K562 (cell line): Measurements from ENCODE around the gene TRMT10B. TPM values are rescaled to one million over a fixed set of nuclear protein-coding genes. Genes with fewer than 3 reads are reported as not detected.
A peak's percentile ranks its signal among the peaks of the same experiment; 100 is the strongest.

Source experiments
- ATAC-seq: fragments of 200-7000 bp; cut with Tn5 transposase; 3 replicates; pipeline ENCODE4 v1.9.1; 2020; ENCODE audit warnings: moderate library complexity
- BruUV-seq: library from RNA; stranded (reverse); fragments of 400-500 nt; replicated peaks from 2 replicates; lab custom pipeline; 2021; lab: Mats Ljungman, UMichigan
- CTCF ChIA-PET: fragments of 300-600 bp; formaldehyde crosslinking; extraction: SDS; loops from one replicate; lab custom pipeline; 2021; ENCODE audit warnings: low intra/inter-chr PET ratio; lab: Yijun Ruan, JAX
- POLR2A ChIA-PET: fragments of 300-600, 350-650 bp; sonication (Branson Sonifier 250); formaldehyde crosslinking; extraction: SDS; loops from one replicate; lab custom pipeline; 2021; ENCODE audit warnings: antibody characterized with exemption, inconsistent platforms; lab: Yijun Ruan, JAX
- DNase-seq, 4 experiments: peaks; one replicate each; pipeline versions ENCODE4 v3.0.0 to v3.0.0-alpha.2; 2011 to 2018; ENCODE audit warnings: low spot score in 3 of 4, mixed read lengths in 3 of 4; ENCODE audit errors: extremely low read depth in 1 of 4
- FAIRE-seq: peaks from 2 replicates; lab custom pipeline; 2011; peaks lifted over from hg19 to GRCh38; lab: Jason Lieb, UNC
- H2AFZ ChIP-seq: 2 replicates; pipeline ENCODE4 v1.6.0; 2011; ENCODE audit warnings: low read depth, low read length, control low read depth, inconsistent platforms
- H3K27ac ChIP-seq: fragments of 200-600 bp; 3 replicates; pipeline ENCODE4 v1.8.0; 2011; ENCODE audit warnings: low read depth, mild to moderate bottlenecking, control low read depth, inconsistent platforms, low read length, moderate library complexity, mixed read lengths; ENCODE audit errors: extremely low read depth
- H3K27me3 ChIP-seq, 2 experiments: fragments of 300-600 bp in 1 of 2; 2 replicates in 1 of 2; 3 replicates in 1 of 2; pipeline versions ENCODE4 v1.6.0 to v1.8.0; 2011; ENCODE audit warnings: inconsistent platforms in 2 of 2, low read length in 2 of 2, mild to moderate bottlenecking in 1 of 2, mixed read lengths in 1 of 2, moderate library complexity in 1 of 2; ENCODE audit not compliant: control insufficient read depth in 2 of 2, insufficient read depth in 2 of 2
- H3K36me3 ChIP-seq: fragments of 300-600 bp; 3 replicates; pipeline ENCODE4 v1.8.0; 2011; ENCODE audit warnings: mild to moderate bottlenecking, low read length, inconsistent platforms; ENCODE audit not compliant: control insufficient read depth, insufficient read depth
- H3K4me1 ChIP-seq, 2 experiments: fragments of 200-600 bp in 1 of 2; replicated peaks in 1 of 2; 2 replicates in 1 of 2; 3 replicates in 1 of 2; pipeline versions ENCODE4 v1.5.1 to v1.8.0; 2011; ENCODE audit warnings: inconsistent platforms in 2 of 2, low read length in 2 of 2, mild to moderate bottlenecking in 1 of 2, mixed read lengths in 1 of 2, moderate library complexity in 1 of 2; ENCODE audit not compliant: control insufficient read depth in 2 of 2, insufficient read depth in 2 of 2
- H3K4me2 ChIP-seq: 2 replicates; pipeline ENCODE4 v1.6.1; 2011; ENCODE audit warnings: low read length, control low read depth, inconsistent platforms, mixed read lengths; ENCODE audit not compliant: insufficient read depth
- H3K4me3 ChIP-seq: fragments of 200-600 bp; sonication (generic), shearing (Covaris generic); 2 replicates; pipeline ENCODE4 v1.5.1; 2016; ENCODE audit warnings: control low read depth, inconsistent platforms
- H3K79me2 ChIP-seq: fragments of 200-600 bp; 3 replicates; pipeline ENCODE4 v1.8.0; 2011; ENCODE audit warnings: low read length, inconsistent platforms; ENCODE audit not compliant: control insufficient read depth, insufficient read depth
- H3K9ac ChIP-seq, 2 experiments: 2 replicates each; pipeline versions ENCODE4 v1.6.0 to v1.6.1; 2011; ENCODE audit warnings: low read depth in 2 of 2, low read length in 2 of 2, control low read depth in 1 of 2, inconsistent platforms in 1 of 2, mild to moderate bottlenecking in 1 of 2, mixed read lengths in 1 of 2; ENCODE audit not compliant: insufficient read depth in 1 of 2
- H3K9me1 ChIP-seq: one replicate; pipeline ENCODE4 v1.6.0; 2011; ENCODE audit warnings: inconsistent platforms, mild to moderate bottlenecking, low read length, moderate library complexity; ENCODE audit not compliant: control insufficient read depth, insufficient read depth
- H3K9me3 ChIP-seq: replicated peaks from 2 replicates; pipeline ENCODE4 v1.5.1; 2011; ENCODE audit warnings: low read depth, low read length, inconsistent platforms; ENCODE audit not compliant: control insufficient read depth, insufficient read depth
- H4K20me1 ChIP-seq: replicated peaks from 2 replicates; pipeline ENCODE4 v1.6.1; 2011; ENCODE audit warnings: low read length, inconsistent platforms, mixed read lengths; ENCODE audit not compliant: control insufficient read depth, insufficient read depth
- CBX2 ChIP-seq: fragments of 200-600 bp; sonication (generic); IDR thresholded peaks from one replicate; pipeline ENCODE4 v1.6.1; 2012; ENCODE audit warnings: mild to moderate bottlenecking, low read length, inconsistent platforms; ENCODE audit not compliant: insufficient read depth, poor library complexity, severe bottlenecking
- HMG20B ChIP-seq: fragments of 250-450 bp; sonication (Bioruptor Pico); IDR thresholded peaks from 2 replicates; pipeline ENCODE4 v1.5.0; 2021; ENCODE audit warnings: mild to moderate bottlenecking
- PHB ChIP-seq: fragments of 250-450 bp; sonication (Bioruptor Pico); IDR thresholded peaks from 2 replicates; pipeline ENCODE4 v1.5.0; 2021
- THRAP3 ChIP-seq: fragments of 450-650 bp; IDR thresholded peaks from 2 replicates; pipeline ENCODE4 v1.6.1; 2016; ENCODE audit warnings: mild to moderate bottlenecking, inconsistent platforms, borderline replicate concordance
- ZNF696 ChIP-seq: fragments of 250-450 bp; sonication (Bioruptor Pico); conservative IDR thresholded peaks from 2 replicates; pipeline ENCODE4 v1.4.0; 2020; ENCODE audit warnings: mild to moderate bottlenecking, moderate library complexity
- WGBS: fragments of 100-300 bp; shearing (Covaris generic); methylation state at CpG from one replicate; pipeline ENCODE4 v1.1.6; 2016; ENCODE audit warnings: low coverage, mixed read lengths; ENCODE audit not compliant: insufficient coverage; ENCODE audit errors: missing lambda C conversion rate; 5-methylcytosine and 5-hydroxymethylcytosine counted together
- in situ Hi-C: fragments of 300-500 bp; cut with MboI; formaldehyde crosslinking; loops from 4 replicates; pipeline ENCODE4 v1.15.0; 2018; ENCODE audit warnings: inconsistent platforms, mixed read lengths
- intact Hi-C: fragments of 100-400 bp; cut with micrococcal nuclease; formaldehyde crosslinking; loops from 2 replicates; pipeline ENCODE4 v1.14.2; 2022
- polyA plus RNA-seq, 8 experiments: library from polyadenylated mRNA; depleted of rRNA in 4 of 8; stranded (reverse) in 5 of 8; unstranded in 3 of 8; fragments of >200 nt; fragmentation: Nextera tagmentation in 2 of 8; fragmentation: Illumina TruSeq in 1 of 8; extraction: Ambion mirVana in 2 of 8; extraction: Trizol in 1 of 8; gene quantifications; 2 replicates each; pipeline versions ENCODE4 v1.2.1 to v1.2.3, GENCODE V29; 2011 to 2014; ENCODE audit warnings: inconsistent platforms in 1 of 8, missing spikeins in 1 of 8
- total RNA-seq, 7 experiments: library from RNA; depleted of rRNA in 6 of 7; stranded (reverse); fragments of >200 nt in 6 of 7; fragmentation: Illumina TruSeq in 2 of 7; extraction: Trizol in 2 of 7; gene quantifications; 2 replicates each; pipeline versions ENCODE4 v1.2.1 to v1.2.3, GENCODE V29; 2011 to 2021; ENCODE audit warnings: low replicate concordance in 1 of 7
- TF ChIP-seq, protein P1 (sequence below): sonication (generic); IDR thresholded peaks from 2 replicates; pipeline ENCODE4 v1.6.1; 2016
- TF ChIP-seq, protein P2 (sequence below): fragments of 450-650 bp; IDR thresholded peaks from 2 replicates; pipeline ENCODE4 v1.6.1; 2016; ENCODE audit warnings: mild to moderate bottlenecking, moderate library complexity
- TF ChIP-seq, protein P3 (sequence below): conservative IDR thresholded peaks from 2 replicates; pipeline ENCODE4 v1.6.1; 2011; ENCODE audit warnings: low read depth, mild to moderate bottlenecking, low read length; ENCODE audit not compliant: control insufficient read depth

TRMT10B gene
- total and polyA plus RNA-seq, 9 of the 15 experiments (the other 6 are each of a cell fraction or from before 2014, with no cell fraction given): 2.9 to 13.4 (median 7.0) TPM

DNA sequence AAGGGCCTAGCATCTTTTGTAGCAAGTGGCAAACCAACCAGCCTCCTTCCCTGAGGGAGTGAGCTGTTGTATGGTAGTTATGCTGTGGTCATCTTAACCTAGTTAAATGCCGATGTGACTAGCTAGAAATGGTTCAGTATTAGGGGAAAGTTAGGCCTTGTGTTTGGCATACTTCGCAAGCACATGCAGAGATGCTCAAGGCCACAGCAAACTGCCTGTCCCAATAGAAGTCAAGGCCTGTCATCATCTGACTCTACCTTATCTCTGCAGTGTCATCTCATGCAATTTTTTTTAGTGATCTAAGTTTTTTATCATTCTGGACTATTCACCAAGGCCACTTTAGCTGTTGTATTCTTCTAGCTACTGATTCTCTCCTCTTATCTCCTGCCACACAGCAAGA lies 36.5 kb downstream of the TRMT10B start:
- no TSS peak for BruUV-seq
- peaks cover 9% of the 10 kb centered on the region for H3K79me2 ChIP-seq
- H3K4me2 ChIP-seq: no peak overlapping the region
- peaks cover 8 to 11% of the 10 kb centered on the region in 2 experiments; a peak in 4 of 5 replicates for H3K4me1 ChIP-seq
- TF ChIP-seq, protein P1, sequence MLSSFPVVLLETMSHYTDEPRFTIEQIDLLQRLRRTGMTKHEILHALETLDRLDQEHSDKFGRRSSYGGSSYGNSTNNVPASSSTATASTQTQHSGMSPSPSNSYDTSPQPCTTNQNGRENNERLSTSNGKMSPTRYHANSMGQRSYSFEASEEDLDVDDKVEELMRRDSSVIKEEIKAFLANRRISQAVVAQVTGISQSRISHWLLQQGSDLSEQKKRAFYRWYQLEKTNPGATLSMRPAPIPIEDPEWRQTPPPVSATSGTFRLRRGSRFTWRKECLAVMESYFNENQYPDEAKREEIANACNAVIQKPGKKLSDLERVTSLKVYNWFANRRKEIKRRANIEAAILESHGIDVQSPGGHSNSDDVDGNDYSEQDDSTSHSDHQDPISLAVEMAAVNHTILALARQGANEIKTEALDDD: peak; percentile 63; the same call in 1 of the 2 replicates
- TF ChIP-seq, protein P2, sequence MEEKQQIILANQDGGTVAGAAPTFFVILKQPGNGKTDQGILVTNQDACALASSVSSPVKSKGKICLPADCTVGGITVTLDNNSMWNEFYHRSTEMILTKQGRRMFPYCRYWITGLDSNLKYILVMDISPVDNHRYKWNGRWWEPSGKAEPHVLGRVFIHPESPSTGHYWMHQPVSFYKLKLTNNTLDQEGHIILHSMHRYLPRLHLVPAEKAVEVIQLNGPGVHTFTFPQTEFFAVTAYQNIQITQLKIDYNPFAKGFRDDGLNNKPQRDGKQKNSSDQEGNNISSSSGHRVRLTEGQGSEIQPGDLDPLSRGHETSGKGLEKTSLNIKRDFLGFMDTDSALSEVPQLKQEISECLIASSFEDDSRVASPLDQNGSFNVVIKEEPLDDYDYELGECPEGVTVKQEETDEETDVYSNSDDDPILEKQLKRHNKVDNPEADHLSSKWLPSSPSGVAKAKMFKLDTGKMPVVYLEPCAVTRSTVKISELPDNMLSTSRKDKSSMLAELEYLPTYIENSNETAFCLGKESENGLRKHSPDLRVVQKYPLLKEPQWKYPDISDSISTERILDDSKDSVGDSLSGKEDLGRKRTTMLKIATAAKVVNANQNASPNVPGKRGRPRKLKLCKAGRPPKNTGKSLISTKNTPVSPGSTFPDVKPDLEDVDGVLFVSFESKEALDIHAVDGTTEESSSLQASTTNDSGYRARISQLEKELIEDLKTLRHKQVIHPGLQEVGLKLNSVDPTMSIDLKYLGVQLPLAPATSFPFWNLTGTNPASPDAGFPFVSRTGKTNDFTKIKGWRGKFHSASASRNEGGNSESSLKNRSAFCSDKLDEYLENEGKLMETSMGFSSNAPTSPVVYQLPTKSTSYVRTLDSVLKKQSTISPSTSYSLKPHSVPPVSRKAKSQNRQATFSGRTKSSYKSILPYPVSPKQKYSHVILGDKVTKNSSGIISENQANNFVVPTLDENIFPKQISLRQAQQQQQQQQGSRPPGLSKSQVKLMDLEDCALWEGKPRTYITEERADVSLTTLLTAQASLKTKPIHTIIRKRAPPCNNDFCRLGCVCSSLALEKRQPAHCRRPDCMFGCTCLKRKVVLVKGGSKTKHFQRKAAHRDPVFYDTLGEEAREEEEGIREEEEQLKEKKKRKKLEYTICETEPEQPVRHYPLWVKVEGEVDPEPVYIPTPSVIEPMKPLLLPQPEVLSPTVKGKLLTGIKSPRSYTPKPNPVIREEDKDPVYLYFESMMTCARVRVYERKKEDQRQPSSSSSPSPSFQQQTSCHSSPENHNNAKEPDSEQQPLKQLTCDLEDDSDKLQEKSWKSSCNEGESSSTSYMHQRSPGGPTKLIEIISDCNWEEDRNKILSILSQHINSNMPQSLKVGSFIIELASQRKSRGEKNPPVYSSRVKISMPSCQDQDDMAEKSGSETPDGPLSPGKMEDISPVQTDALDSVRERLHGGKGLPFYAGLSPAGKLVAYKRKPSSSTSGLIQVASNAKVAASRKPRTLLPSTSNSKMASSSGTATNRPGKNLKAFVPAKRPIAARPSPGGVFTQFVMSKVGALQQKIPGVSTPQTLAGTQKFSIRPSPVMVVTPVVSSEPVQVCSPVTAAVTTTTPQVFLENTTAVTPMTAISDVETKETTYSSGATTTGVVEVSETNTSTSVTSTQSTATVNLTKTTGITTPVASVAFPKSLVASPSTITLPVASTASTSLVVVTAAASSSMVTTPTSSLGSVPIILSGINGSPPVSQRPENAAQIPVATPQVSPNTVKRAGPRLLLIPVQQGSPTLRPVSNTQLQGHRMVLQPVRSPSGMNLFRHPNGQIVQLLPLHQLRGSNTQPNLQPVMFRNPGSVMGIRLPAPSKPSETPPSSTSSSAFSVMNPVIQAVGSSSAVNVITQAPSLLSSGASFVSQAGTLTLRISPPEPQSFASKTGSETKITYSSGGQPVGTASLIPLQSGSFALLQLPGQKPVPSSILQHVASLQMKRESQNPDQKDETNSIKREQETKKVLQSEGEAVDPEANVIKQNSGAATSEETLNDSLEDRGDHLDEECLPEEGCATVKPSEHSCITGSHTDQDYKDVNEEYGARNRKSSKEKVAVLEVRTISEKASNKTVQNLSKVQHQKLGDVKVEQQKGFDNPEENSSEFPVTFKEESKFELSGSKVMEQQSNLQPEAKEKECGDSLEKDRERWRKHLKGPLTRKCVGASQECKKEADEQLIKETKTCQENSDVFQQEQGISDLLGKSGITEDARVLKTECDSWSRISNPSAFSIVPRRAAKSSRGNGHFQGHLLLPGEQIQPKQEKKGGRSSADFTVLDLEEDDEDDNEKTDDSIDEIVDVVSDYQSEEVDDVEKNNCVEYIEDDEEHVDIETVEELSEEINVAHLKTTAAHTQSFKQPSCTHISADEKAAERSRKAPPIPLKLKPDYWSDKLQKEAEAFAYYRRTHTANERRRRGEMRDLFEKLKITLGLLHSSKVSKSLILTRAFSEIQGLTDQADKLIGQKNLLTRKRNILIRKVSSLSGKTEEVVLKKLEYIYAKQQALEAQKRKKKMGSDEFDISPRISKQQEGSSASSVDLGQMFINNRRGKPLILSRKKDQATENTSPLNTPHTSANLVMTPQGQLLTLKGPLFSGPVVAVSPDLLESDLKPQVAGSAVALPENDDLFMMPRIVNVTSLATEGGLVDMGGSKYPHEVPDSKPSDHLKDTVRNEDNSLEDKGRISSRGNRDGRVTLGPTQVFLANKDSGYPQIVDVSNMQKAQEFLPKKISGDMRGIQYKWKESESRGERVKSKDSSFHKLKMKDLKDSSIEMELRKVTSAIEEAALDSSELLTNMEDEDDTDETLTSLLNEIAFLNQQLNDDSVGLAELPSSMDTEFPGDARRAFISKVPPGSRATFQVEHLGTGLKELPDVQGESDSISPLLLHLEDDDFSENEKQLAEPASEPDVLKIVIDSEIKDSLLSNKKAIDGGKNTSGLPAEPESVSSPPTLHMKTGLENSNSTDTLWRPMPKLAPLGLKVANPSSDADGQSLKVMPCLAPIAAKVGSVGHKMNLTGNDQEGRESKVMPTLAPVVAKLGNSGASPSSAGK: peak; percentile 43; the same call in 1 of the 2 replicates
- TF ChIP-seq CBX2 (no peak), THRAP3 (no peak), ZNF696 (CRISPR knock-in tag) (no peak), HMG20B (CRISPR knock-in tag) (no peak), PHB (CRISPR knock-in tag) (no peak)
- TF ChIP-seq, protein P3, sequence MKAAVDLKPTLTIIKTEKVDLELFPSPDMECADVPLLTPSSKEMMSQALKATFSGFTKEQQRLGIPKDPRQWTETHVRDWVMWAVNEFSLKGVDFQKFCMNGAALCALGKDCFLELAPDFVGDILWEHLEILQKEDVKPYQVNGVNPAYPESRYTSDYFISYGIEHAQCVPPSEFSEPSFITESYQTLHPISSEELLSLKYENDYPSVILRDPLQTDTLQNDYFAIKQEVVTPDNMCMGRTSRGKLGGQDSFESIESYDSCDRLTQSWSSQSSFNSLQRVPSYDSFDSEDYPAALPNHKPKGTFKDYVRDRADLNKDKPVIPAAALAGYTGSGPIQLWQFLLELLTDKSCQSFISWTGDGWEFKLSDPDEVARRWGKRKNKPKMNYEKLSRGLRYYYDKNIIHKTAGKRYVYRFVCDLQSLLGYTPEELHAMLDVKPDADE: no peak
- intact Hi-C loops (no loop called here), in situ Hi-C loops (no loop called here)
- ATAC-seq: no peak
- H3K9ac ChIP-seq: no peak overlapping the region
- no peaks in the 10 kb centered on the region for H3K36me3 ChIP-seq
- no peaks in the 10 kb centered on the region for H3K27me3 ChIP-seq
- H3K27ac ChIP-seq: no peak overlapping the region
- FAIRE-seq: no peak
- no peak overlapping the region for H3K4me3 ChIP-seq
- no peak overlapping the region for H2AFZ ChIP-seq
- no peaks in the 10 kb centered on the region for H4K20me1 ChIP-seq
- ChIA-PET POLR2A (interaction anchor here (1.0 kb wide), 1 partner anchor 11 kb away, joined by 3 read pairs; the partner anchor contains the start of gene DCAF10), CTCF (no interaction called here)
- no peak for DNase-seq
- WGBS: 95% methylated on average over 2 of the region's 2 CpGs
- H3K9me3 ChIP-seq: no peaks in the 10 kb centered on the region
- H3K9me1 ChIP-seq: no peaks in the 10 kb centered on the region
